ENCODE data around the gene ITGB6.

Gene ITGB6

GRCh38 chr2:160241251-160242137 is 41.4 kb upstream of the ITGB6 start:
- TF ChIP-seq, protein P1, sequence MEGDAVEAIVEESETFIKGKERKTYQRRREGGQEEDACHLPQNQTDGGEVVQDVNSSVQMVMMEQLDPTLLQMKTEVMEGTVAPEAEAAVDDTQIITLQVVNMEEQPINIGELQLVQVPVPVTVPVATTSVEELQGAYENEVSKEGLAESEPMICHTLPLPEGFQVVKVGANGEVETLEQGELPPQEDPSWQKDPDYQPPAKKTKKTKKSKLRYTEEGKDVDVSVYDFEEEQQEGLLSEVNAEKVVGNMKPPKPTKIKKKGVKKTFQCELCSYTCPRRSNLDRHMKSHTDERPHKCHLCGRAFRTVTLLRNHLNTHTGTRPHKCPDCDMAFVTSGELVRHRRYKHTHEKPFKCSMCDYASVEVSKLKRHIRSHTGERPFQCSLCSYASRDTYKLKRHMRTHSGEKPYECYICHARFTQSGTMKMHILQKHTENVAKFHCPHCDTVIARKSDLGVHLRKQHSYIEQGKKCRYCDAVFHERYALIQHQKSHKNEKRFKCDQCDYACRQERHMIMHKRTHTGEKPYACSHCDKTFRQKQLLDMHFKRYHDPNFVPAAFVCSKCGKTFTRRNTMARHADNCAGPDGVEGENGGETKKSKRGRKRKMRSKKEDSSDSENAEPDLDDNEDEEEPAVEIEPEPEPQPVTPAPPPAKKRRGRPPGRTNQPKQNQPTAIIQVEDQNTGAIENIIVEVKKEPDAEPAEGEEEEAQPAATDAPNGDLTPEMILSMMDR (IDR thresholded peaks at IDR 0.05; ENCODE audit: low read depth, low read length): no peak
- no peak for DNase-seq (ENCODE audit: extremely low read depth, low read depth)

- DNase-seq (ENCODE audit: extremely low read depth, low read depth): no peak
- TF ChIP-seq, protein P1 (IDR thresholded peaks at IDR 0.05; ENCODE audit: low read depth, low read length): no peak
Measured at GRCh38 chr2:160239436-160239835, 39.4 kb upstream of the ITGB6 start.

- no peak for DNase-seq (ENCODE audit: extremely low read depth, low read depth)
- TF ChIP-seq, protein P1 (IDR thresholded peaks at IDR 0.05; ENCODE audit: low read depth, low read length): no peak
Measured at GRCh38 chr2:160238392-160238791, 38.3 kb upstream of the ITGB6 start.

DNA sequence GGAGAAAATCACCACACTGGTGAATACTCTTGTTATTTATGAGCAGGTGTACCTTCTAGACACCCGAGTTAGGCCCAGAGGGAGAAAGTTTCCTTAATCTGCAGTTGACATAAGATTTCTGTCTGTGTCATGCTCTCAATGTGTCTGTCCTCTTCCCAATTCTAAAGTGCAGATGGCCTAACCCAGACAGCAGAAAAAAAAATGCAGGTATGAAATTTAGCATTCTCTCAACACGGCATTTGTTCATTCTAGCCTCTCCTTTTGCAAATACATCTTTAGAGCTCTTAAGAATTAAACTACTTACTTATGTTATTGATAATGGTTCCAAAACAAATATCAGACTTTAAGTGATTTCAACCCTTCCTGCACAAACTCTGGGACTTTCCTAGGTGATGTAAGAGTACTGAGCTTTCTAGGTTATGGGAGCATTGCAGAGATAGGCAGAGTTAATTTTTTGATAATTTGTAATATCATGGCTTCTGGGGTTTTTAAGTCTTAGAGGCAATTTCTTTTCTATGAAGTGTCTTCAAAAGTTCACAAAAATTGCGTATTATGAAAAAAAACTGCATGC is 32.9 kb upstream of the ITGB6 start:
- TF ChIP-seq, protein P1 (IDR thresholded peaks at IDR 0.05; ENCODE audit: low read depth, low read length): no peak
- DNase-seq (ENCODE audit: extremely low read depth, low read depth): no peak

DNA sequence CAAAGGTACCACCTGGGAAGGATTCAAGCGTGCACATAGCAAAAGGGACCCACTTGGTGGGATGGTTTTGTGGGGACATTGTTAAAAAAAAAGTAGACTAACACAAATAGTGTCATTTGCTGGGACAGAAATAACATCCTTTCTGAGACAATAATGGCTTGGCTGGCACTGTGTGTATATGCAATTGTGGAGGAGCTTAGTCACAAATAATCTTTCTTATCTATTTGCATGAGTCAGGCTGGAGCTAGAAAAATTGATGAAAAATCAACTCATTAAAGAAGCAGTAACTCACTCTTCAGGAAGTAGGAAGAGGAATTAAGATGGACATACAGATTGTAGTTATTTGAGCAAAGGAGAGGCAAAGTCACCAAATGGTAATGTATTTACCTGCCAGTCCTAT is 29.5 kb upstream of the ITGB6 start:
- DNase-seq (ENCODE audit: extremely low read depth, low read depth): no peak
- TF ChIP-seq, protein P1 (IDR thresholded peaks at IDR 0.05; ENCODE audit: low read depth, low read length): no peak

DNA sequence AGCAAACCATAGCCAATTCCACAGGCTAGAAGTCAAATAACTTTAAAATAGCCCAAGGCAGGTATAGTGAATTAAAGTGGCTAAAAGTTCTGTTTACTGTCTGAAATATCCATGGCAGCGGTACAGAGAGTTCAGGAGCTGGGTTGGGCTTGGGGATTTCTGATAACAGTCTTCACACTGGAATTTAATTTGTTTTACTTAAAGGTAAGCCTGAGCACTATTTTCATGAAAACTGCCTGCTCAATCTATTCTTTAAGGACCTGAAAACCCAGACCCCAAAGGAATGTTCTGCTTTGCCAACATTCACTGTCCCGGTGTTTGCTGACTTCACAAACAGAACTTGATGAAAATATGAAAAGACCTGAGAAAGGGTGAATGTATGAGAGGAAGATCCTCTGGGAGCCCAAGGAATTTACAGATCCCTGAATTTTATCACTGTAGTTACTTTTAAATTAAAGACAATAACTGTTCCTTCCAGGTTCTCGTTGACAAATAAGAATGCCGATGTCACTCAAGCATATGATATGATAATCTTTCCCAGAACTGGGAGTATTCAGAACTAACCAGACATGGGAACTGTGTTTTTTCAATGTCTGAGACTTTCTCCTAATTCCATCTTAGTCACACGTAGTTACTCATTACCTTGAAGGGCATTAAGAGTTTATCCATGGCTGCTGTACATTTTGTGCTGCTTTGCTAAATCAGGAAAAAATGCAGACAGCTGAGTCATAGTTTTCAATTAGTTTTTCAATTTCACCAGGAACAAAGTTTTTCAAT is 28.3 kb upstream of the ITGB6 start:
- TF ChIP-seq, protein P1 (IDR thresholded peaks at IDR 0.05; ENCODE audit: low read depth, low read length): no peak
- DNase-seq (ENCODE audit: extremely low read depth, low read depth): no peak

All from AG09319 (cell line).